GM23248 (cell line): ENCODE measurements around the gene NUP98. TPM values are rescaled to one million over a fixed set of nuclear protein-coding genes. Genes with fewer than 3 reads are reported as not detected.

Experiments used
- DNase-seq: peaks from one replicate; pipeline ENCODE4 v3.0.0-alpha.2; 2015
- H2AFZ ChIP-seq: fragments of 200-600 bp; sonication (generic); 2 replicates; pipeline ENCODE4 v1.6.1; 2016; ENCODE audit warnings: antibody characterized with exemption
- H3F3A ChIP-seq: fragments of 200-600 bp; sonication (generic); 2 replicates; pipeline ENCODE4 v1.6.1; 2016; ENCODE audit warnings: mild to moderate bottlenecking, antibody characterized with exemption, mixed run types; ENCODE audit not compliant: insufficient read depth
- H3K27ac ChIP-seq: fragments of 200-600 bp; sonication (generic); 2 replicates; pipeline ENCODE4 v1.5.1; 2016; ENCODE audit warnings: mild to moderate bottlenecking
- H3K27me3 ChIP-seq: fragments of 200-600 bp; sonication (generic); replicated peaks from 2 replicates; pipeline ENCODE4 v1.6.1; 2016; ENCODE audit warnings: mild to moderate bottlenecking; ENCODE audit not compliant: insufficient read depth
- H3K36me3 ChIP-seq: fragments of 200-600 bp; sonication (generic); 2 replicates; pipeline ENCODE4 v1.6.1; 2016; ENCODE audit warnings: low read depth, mild to moderate bottlenecking
- H3K4me1 ChIP-seq: fragments of 200-600 bp; sonication (generic); 2 replicates; pipeline ENCODE4 v1.6.1; 2016; ENCODE audit warnings: mild to moderate bottlenecking; ENCODE audit not compliant: insufficient read depth
- H3K4me2 ChIP-seq: fragments of 200-600 bp; sonication (generic); one replicate; pipeline ENCODE4 v1.6.1; 2016; ENCODE audit warnings: mild to moderate bottlenecking; ENCODE audit not compliant: unreplicated experiment
- H3K4me3 ChIP-seq: fragments of 200-600 bp; sonication (generic); 2 replicates; pipeline ENCODE4 v1.5.1; 2016; ENCODE audit warnings: mild to moderate bottlenecking
- H3K79me2 ChIP-seq: fragments of 200-600 bp; sonication (generic); 2 replicates; pipeline ENCODE4 v1.6.1; 2016; ENCODE audit warnings: mild to moderate bottlenecking; ENCODE audit not compliant: insufficient read depth
- H3K9ac ChIP-seq: fragments of 200-600 bp; sonication (generic); 2 replicates; pipeline ENCODE4 v1.6.1; 2016; ENCODE audit warnings: mild to moderate bottlenecking
- H3K9me2 ChIP-seq: fragments of 200-600 bp; sonication (generic); 2 replicates; pipeline ENCODE4 v1.6.1; 2016; ENCODE audit warnings: mixed run types, mild to moderate bottlenecking, moderate library complexity; ENCODE audit not compliant: insufficient read depth
- H3K9me3 ChIP-seq: fragments of 200-600 bp; sonication (generic); one replicate; pipeline ENCODE4 v1.6.1; 2017; ENCODE audit warnings: low read depth
- H4K20me1 ChIP-seq: fragments of 200-600 bp; sonication (generic); 2 replicates; pipeline ENCODE4 v1.6.0; 2016; ENCODE audit not compliant: insufficient read depth
- EZH2 ChIP-seq: fragments of 200-600 bp; sonication (generic); IDR thresholded peaks from 2 replicates; pipeline ENCODE4 v1.6.1; 2018; ENCODE audit warnings: antibody characterized with exemption, mild to moderate bottlenecking; ENCODE audit not compliant: insufficient read depth, poor library complexity, severe bottlenecking
- EZH2phosphoT487 ChIP-seq: fragments of 200-600 bp; sonication (generic); IDR thresholded peaks from 2 replicates; pipeline ENCODE4 v1.6.1; 2018; ENCODE audit warnings: antibody characterized with exemption, moderate library complexity, mild to moderate bottlenecking, low read depth; ENCODE audit not compliant: insufficient read depth
- WGBS, 2 experiments: methylation state at CpG; one replicate each; pipeline ENCODE4 v1.1.6; 2015 to 2017; ENCODE audit warnings: low lambda C conversion rate in 2 of 2, low coverage in 1 of 2; ENCODE audit errors: missing lambda C conversion rate in 2 of 2; 5-methylcytosine and 5-hydroxymethylcytosine counted together
- in situ Hi-C: fragments of 300-500 bp; cut with MboI; formaldehyde crosslinking; loops from 2 replicates; pipeline ENCODE4 v1.15.0; 2020
- polyA plus RNA-seq: library from polyadenylated mRNA; unstranded; fragments of >200 nt; fragmentation: Nextera tagmentation; extraction: Ambion mirVana; gene quantifications from 2 replicates; pipeline ENCODE4 v1.2.1, GENCODE V29; 2016
- total RNA-seq: library from RNA; depleted of rRNA; stranded (reverse); fragments of >200 nt; shearing (Covaris generic); gene quantifications from 2 replicates; pipeline ENCODE4 v1.2.3, GENCODE V29; 2014

Gene NUP98
- total and polyA plus RNA-seq, 2 experiments from 2014 or later = 30.5 to 79.3 TPM

DNA sequence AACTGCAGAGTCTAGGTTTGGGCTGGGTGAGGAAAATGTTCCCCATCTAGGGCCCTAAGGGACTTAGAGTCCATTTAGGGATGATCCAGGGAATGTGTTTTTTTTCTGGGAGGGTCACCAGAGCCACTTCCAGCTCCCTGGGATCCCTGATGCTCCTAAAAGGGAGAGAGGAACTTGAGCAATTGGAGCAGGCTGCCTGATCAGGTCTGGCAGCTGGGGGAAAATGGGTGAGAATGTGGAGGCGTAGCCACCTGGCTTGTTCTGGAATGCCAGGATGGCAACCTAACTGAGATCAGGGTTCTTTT lies 12.2 kb upstream of the NUP98 start:
- in situ Hi-C loops = loop anchor here (25.0 kb wide), 1 partner anchor 347 kb away; no protein-coding TSS in a partner anchor

DNA sequence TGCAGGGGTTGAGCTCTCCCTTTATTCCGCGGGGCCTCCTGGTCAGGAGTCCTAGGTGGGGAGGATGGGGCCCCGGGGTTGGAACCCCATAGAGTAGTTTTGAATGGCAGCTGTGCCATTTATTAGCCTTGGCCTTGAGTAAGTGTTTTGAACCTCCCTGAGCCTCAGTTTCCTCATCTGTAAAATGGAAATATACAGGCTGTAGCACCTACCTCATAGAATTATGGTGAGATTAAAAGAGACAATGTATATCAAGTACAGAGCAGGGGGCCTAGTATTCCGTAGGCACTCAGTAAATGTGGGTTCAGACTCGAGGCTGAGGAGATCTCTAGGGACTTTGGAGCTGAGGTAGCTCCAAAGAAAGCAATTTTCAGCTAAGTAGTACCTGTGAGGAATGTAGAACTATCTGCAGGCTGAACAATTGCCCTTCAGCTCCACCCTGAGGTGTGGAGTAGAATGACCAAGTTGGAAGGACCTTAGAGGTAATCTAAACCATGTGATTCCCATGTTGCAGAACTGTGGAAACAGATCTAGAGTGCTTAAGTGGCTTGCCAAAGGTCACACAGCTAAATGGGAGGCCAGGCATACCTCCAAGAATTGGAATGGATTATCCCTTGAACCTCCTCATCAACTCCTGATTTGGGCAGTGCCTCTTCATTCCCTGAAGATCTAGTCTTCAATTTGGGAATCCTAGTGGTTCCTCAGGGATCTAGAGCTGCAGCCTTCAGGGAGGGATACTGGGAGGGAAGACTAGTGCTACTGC lies 11.7 kb upstream of the NUP98 start:
- no peaks in the 10 kb centered on the region for H3K27me3 ChIP-seq
- peaks cover 6% of the 10 kb centered on the region for H3K4me1 ChIP-seq
- H3K9me3 ChIP-seq = no peaks in the 10 kb centered on the region
- peak overlapping the region; percentile 74; the same call in 1 of the 2 replicates for H3K9ac ChIP-seq
- peak overlapping the region; percentile 83 for H3K4me3 ChIP-seq
- in situ Hi-C loops = loop anchor here (25.0 kb wide), 1 partner anchor 347 kb away; no protein-coding TSS in a partner anchor
- H4K20me1 ChIP-seq = no peaks in the 10 kb centered on the region
- DNase-seq = peak; percentile 68
- WGBS, 2 experiments = 22 to 33% methylated on average over 5 of the region's 5 CpGs
- H3K27ac ChIP-seq = no peak overlapping the region
- H3K4me2 ChIP-seq = peak overlapping the region; percentile 100
- H3K36me3 ChIP-seq = no peaks in the 10 kb centered on the region
- H3K9me2 ChIP-seq = no peaks in the 10 kb centered on the region
- TF ChIP-seq EZH2 (no peak), EZH2phosphoT487 (no peak)
- peak overlapping the region; percentile 98 for H2AFZ ChIP-seq
- peaks cover 14% of the 10 kb centered on the region for H3F3A ChIP-seq
- H3K79me2 ChIP-seq = no peaks in the 10 kb centered on the region

More for the DNA sequence above, 12.2 kb upstream of the NUP98 start:
- peaks cover 9% of the 10 kb centered on the region for H3F3A ChIP-seq
- H3K27me3 ChIP-seq = no peaks in the 10 kb centered on the region
- H3K4me3 ChIP-seq = no peak overlapping the region
- H3K4me1 ChIP-seq = 0 out of 2 replicates have a peak, but pooled peaks cover under 1% of the 10 kb centered on the region
- H3K9me2 ChIP-seq = no peaks in the 10 kb centered on the region
- no peaks in the 10 kb centered on the region for H4K20me1 ChIP-seq
- no peak overlapping the region for H2AFZ ChIP-seq
- no peak overlapping the region for H3K9ac ChIP-seq
- H3K9me3 ChIP-seq = no peaks in the 10 kb centered on the region
- TF ChIP-seq EZH2 (no peak), EZH2phosphoT487 (no peak)
- H3K27ac ChIP-seq = no peak overlapping the region
- DNase-seq = no peak
- H3K79me2 ChIP-seq = no peaks in the 10 kb centered on the region
- no peak overlapping the region for H3K4me2 ChIP-seq
- WGBS, 2 experiments = 93 to 100% methylated on average over 1 of the region's 1 CpG
- no peaks in the 10 kb centered on the region for H3K36me3 ChIP-seq

DNA sequence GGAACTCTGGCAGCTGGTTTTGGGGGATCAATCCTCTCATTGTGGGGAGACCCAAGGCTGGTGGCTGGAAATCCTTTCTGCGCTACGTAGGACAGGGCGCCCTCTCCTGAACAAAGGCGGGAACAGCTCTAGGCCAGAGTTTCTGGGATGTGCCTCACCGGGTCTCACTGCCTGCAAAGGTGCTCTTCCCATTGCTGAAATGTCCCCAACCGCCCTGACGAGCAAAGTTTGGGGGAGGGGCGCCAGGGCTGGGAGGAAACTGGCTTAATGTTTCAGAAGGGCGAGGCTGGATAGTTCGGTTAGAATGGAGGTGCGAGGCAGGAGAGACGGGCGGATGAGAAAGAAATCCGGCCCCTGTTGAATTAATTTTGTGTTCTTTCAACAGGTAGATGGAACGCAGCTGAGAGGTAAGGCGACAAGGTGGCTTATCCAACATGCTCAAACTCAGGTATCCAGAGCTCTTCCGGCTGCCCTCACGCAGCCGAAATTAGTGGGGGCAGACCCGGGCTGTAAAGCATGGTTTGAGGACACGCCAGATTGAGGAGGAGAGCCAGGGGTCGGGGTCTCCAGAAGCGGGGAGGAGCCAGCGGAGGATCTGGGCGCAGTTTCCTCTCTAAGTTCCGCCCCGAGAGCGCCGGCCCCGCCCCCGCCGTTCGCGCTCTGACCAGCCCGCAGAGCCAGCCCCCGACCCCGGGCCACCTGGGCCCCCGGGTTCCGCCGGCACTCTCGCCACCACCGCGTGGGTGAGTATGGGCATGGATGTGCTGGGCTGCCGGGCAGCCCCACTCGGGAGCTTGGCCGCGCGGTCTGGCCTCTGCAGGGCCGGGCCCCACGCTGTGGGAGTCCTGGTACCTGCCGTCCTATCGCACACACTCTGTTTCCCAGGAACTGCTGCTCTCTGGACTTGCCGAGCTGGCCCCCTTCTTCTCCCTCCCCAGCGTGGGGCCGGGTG lies 10.8 kb upstream of the NUP98 start, which contains the start of gene PGAP2:
TSS of gene PGAP2 (plus strand) at position 652 of the 952 bp plus-strand sequence. CDS start 2,700 bp downstream, outside the sequence.
- H4K20me1 ChIP-seq = no peaks in the 10 kb centered on the region
- H3K79me2 ChIP-seq = no peaks in the 10 kb centered on the region
- no peaks in the 10 kb centered on the region for H3K27me3 ChIP-seq
- H3K9ac ChIP-seq = peak within 1 kb of the TSS; percentile 74
- no peaks in the 10 kb centered on the region for H3K9me3 ChIP-seq
- H3K4me3 ChIP-seq = peak within 1 kb of the TSS; percentile 83
- WGBS, 2 experiments = 2 to 4% methylated on average over 41 to 44 of the region's 55 CpGs
- in situ Hi-C loops = loop anchor here (25.0 kb wide), 1 partner anchor 346 kb away; no protein-coding TSS in a partner anchor
- peaks cover 18% of the 10 kb centered on the region for H3F3A ChIP-seq
- DNase-seq = peak; percentile 80
- no peaks in the 10 kb centered on the region for H3K9me2 ChIP-seq
- H3K4me2 ChIP-seq = peak within 1 kb of the TSS; percentile 100
- peaks cover 13% of the 10 kb centered on the region for H3K4me1 ChIP-seq
- H3K27ac ChIP-seq = no peak within 1 kb of the TSS
- TF ChIP-seq EZH2 (no peak), EZH2phosphoT487 (no peak)
- peak within 1 kb of the TSS; percentile 98 for H2AFZ ChIP-seq
- H3K36me3 ChIP-seq = no peaks in the 10 kb centered on the region

DNA sequence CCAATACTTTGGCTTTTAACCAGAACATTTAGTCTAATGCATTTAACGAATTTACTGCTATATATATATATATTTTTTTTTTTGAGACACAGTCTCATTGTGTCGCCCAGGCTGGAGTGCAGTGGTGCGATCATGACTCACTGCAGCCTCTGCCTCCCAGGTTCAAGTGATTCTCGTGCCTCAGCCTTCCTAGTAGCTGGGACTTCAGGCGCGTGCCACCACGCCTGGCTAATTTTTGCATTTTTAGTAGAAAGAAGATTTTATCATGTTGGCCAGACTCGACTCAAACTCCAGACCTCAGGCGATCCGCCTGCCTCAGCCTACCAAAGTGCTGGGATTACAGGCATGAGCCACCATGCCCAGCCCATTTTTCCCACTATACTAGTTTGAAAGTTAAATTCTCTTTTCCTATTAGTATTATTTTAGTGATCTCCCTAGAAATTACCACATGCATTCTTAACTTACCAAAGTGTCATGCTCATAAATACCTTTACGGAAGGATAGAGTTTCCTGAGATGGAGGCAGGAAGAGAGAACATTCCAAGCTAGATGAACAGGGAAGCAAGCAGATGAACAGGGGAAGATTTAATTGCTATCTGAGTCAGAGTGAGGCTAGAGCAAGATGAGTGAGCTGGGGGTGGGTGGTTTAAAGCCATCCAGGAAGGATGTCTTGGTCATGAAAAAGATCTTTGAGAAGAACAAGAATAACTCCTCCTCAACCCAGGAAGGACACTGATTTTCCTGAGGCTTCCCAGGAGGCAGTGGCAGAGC lies 6.6 kb upstream of the NUP98 start:
- H4K20me1 ChIP-seq = no peaks in the 10 kb centered on the region
- H3K27me3 ChIP-seq = no peaks in the 10 kb centered on the region
- H3K36me3 ChIP-seq = no peaks in the 10 kb centered on the region
- H3K79me2 ChIP-seq = no peaks in the 10 kb centered on the region; the same call in 1 of the 2 replicates
- H3K27ac ChIP-seq = peak overlapping the region; percentile 58
- peak overlapping the region; percentile 50 for H2AFZ ChIP-seq
- H3K4me1 ChIP-seq = peaks cover 22% of the 10 kb centered on the region
- DNase-seq = peak; percentile 87
- no peaks in the 10 kb centered on the region for H3K9me2 ChIP-seq
- no peaks in the 10 kb centered on the region for H3K9me3 ChIP-seq
- 67 to 69% methylated on average over 11 of the region's 11 CpGs for WGBS, 2 experiments
- in situ Hi-C loops = loop anchor here (25.0 kb wide), 1 partner anchor 342 kb away; no protein-coding TSS in a partner anchor
- H3F3A ChIP-seq = peaks cover 24% of the 10 kb centered on the region
- no peak for TF ChIP-seq EZH2phosphoT487
- TF ChIP-seq EZH2 = no peak
- H3K9ac ChIP-seq = no peak overlapping the region
- H3K4me3 ChIP-seq = 0 out of 2 replicates have a peak overlapping the region, but pooled peaks have one; percentile 13
- H3K4me2 ChIP-seq = peak overlapping the region; percentile 59
